ENCODE data around the gene ATAT1.

ATAT1 gene

GRCh38 chr6:30619561-30619960 lies 7.1 kb upstream of the ATAT1 start:
- TF ChIP-seq CTCF (IDR thresholded peaks at IDR 0.05) = no peak

DNA sequence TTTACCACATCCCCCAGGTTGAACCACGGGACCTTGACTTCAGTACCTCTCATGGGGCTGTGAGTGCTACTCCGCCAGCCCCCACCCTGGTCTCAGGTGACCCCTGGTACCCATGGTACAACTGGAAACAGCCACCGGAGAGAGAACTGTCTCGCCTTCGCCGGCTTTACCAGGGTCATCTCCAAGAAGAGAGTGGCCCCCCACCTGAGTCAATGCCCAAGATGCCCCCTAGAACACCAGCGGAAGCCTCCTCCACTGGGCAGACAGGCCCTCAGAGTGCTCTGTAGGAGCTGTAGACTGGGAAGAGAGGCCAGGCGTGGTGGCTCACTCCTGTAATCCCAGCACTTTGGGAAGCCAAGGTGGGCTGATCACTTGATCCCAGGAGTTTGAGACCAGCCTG lies 1.2 kb upstream of the ATAT1 start:
- no peak for TF ChIP-seq CTCF (IDR thresholded peaks at IDR 0.05)

- no peak for TF ChIP-seq CTCF (IDR thresholded peaks at IDR 0.05)
Measured at GRCh38 chr6:30635834-30636233, 9.2 kb downstream of the ATAT1 start.

- no peak for TF ChIP-seq CTCF (IDR thresholded peaks at IDR 0.05)
Measured at GRCh38 chr6:30640481-30640880, 13.8 kb downstream of the ATAT1 start.

GRCh38 chr6:30641048-30641447 lies 14.4 kb downstream of the ATAT1 start:
- TF ChIP-seq CTCF (IDR thresholded peaks at IDR 0.05) = no peak

DNA sequence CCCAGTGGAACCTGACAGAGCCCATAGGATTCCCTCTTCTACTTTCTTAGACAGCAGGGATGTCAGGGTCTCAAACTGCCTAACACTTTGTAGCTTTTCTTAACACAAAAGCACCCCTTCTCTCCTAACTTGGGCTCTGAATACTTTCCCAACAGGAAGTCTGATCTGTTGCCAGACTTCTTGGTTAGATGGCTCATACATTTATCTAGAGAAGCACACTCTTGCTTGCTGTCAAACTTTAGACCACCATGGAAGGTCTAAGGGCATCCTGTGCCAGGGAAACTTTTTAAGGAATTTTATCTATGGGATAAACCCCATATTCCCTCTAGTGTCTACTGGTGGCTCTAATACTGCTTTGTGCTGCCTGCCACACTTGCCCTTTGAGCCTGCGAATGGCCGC lies 17.0 kb downstream of the ATAT1 start:
- TF ChIP-seq CTCF (IDR thresholded peaks at IDR 0.05) = no peak

GRCh38 chr6:30644769-30645168 lies 18.1 kb downstream of the ATAT1 start:
- no peak for TF ChIP-seq CTCF (IDR thresholded peaks at IDR 0.05)

DNA sequence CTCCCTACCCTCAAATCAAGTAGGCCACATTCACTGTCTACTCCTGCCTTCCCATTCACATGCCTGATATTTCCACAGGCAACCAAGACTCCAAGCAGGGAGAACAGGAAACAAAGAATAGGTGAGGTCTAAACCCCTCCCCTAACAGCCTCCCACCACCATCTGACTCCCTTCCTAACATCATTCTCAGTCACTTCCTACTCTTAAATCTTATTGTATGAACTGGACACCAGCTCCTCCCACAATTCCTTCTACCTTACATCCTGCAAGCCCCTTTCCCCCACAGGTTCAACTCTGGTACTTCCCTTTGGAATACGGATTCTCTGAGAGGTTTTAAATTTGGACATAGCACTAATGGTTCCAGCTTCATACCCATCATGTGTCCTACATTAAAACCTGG lies 19.3 kb downstream of the ATAT1 start:
- TF ChIP-seq CTCF (IDR thresholded peaks at IDR 0.05) = no peak

All from LNCAP (cell line).